Transverse colon (tissue), 4 donors: Measurements from ENCODE around the gene PILRA. TPM values are rescaled to one million over a fixed set of nuclear protein-coding genes. Genes with fewer than 3 reads are reported as not detected.
A peak's percentile ranks its signal among the peaks of the same experiment; 100 is the strongest.
"Not testable (repeated sequence)": the region's sequence is repeated elsewhere in the genome, so short reads cannot be mapped to it uniquely, and the experiment has no call there.

Experiments used
- DNase-seq: peaks from one replicate; pipeline ENCODE4 v3.0.0-alpha.2; 2019
- H3K27ac ChIP-seq, 4 donors: fragments of 200-600 bp; sonication (generic); 2 replicates each; pipeline ENCODE4 v1.5.1; 2016 to 2018; ENCODE audit warnings: inconsistent platforms in 4 of 4
- H3K27me3 ChIP-seq: fragments of 200-600 bp; sonication (generic); 2 replicates; pipeline ENCODE4 v1.5.1; 2017; ENCODE audit warnings: inconsistent platforms
- H3K36me3 ChIP-seq, 4 donors: fragments of 200-600 bp; sonication (generic); 2 replicates each; pipeline ENCODE4 v1.5.1; 2017 to 2019; ENCODE audit warnings: inconsistent platforms in 4 of 4
- H3K4me1 ChIP-seq, 4 donors: fragments of 200-600 bp; sonication (generic); 2 replicates each; pipeline ENCODE4 v1.5.1; 2017 to 2020; ENCODE audit warnings: inconsistent platforms in 4 of 4
- H3K4me3 ChIP-seq, 4 donors: fragments of 200-600 bp; sonication (generic); 1 replicate in 1 of 4; 2 replicates in 3 of 4; pipeline versions ENCODE4 v1.5.1 to v1.6.1; 2017 to 2019; ENCODE audit warnings: inconsistent platforms in 4 of 4
- H3K9me3 ChIP-seq, 2 donors: fragments of 200-600 bp; sonication (generic); 2 replicates each; pipeline ENCODE4 v1.5.1; 2017 to 2019; ENCODE audit warnings: inconsistent platforms in 2 of 2
- EP300 ChIP-seq: sonication (generic); formaldehyde crosslinking; IDR thresholded peaks from one replicate; pipeline ENCODE4 v1.6.1; 2017; ENCODE audit warnings: antibody characterized with exemption, low read depth
- POLR2A ChIP-seq: fragments of 450-650 bp; IDR thresholded peaks from one replicate; pipeline ENCODE4 v1.6.1; 2016; ENCODE audit warnings: antibody characterized with exemption, mild to moderate bottlenecking, moderate library complexity
- POLR2AphosphoS5 ChIP-seq, 3 donors: sonication (generic); formaldehyde crosslinking; IDR thresholded peaks; one replicate each; pipeline ENCODE4 v1.6.1; 2016; ENCODE audit warnings: antibody characterized with exemption in 3 of 3
- WGBS, 2 donors: methylation state at CpG; one replicate each; pipeline ENCODE4 v1.1.5; 2018; ENCODE audit warnings: low coverage in 1 of 2; 5-methylcytosine and 5-hydroxymethylcytosine counted together
- in situ Hi-C, 4 donors: fragments of 200-750 bp; cut with MboI; loops; one replicate each; pipeline versions ENCODE4 v1.15.0 to v1.15.1; 2017; ENCODE audit warnings: low sequenced_read_pairs in 3 of 4, low pct_ligation_motif_present in 1 of 4, low pct_unique_long_range_greater_than_20kb in 1 of 4
- intact Hi-C: fragments of 100-400 bp; cut with DNase I; formaldehyde crosslinking; loops from one replicate; pipeline ENCODE4 v1.15.1; 2023; ENCODE audit warnings: low total_unique reads
- total RNA-seq, 4 donors: library from RNA; depleted of rRNA; stranded (reverse); fragments of >200 nt; gene quantifications; one replicate each; pipeline ENCODE4 v1.1.0, GENCODE V29; 2016
- TF ChIP-seq, protein P1 (sequence below), 5 experiments: fragments of 200-600 bp in 3 of 5; fragments of 450-650 bp in 2 of 5; sonication (generic) in 3 of 5; IDR thresholded peaks; 1 replicate in 2 of 5; 2 replicates in 3 of 5; pipeline ENCODE4 v1.5.1; 2016 to 2017; ENCODE audit warnings: antibody characterized with exemption in 5 of 5, inconsistent platforms in 3 of 5, mild to moderate bottlenecking in 2 of 5, moderate library complexity in 1 of 5

PILRA gene
- total RNA-seq, 4 donors from 2014 or later, result 1.9 to 4.9 TPM; not detected in 2

- in situ Hi-C loops, result no loop called here
- TF ChIP-seq EP300 (no peak), POLR2AphosphoS5 (IDR thresholded peaks at IDR 0.05) (no peak), POLR2A (no peak)
- TF ChIP-seq, protein P1, sequence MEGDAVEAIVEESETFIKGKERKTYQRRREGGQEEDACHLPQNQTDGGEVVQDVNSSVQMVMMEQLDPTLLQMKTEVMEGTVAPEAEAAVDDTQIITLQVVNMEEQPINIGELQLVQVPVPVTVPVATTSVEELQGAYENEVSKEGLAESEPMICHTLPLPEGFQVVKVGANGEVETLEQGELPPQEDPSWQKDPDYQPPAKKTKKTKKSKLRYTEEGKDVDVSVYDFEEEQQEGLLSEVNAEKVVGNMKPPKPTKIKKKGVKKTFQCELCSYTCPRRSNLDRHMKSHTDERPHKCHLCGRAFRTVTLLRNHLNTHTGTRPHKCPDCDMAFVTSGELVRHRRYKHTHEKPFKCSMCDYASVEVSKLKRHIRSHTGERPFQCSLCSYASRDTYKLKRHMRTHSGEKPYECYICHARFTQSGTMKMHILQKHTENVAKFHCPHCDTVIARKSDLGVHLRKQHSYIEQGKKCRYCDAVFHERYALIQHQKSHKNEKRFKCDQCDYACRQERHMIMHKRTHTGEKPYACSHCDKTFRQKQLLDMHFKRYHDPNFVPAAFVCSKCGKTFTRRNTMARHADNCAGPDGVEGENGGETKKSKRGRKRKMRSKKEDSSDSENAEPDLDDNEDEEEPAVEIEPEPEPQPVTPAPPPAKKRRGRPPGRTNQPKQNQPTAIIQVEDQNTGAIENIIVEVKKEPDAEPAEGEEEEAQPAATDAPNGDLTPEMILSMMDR (IDR thresholded peaks at IDR 0.05), result no peak
- H3K36me3 ChIP-seq, result peaks cover 0 to 36% (median 14%) of the 10 kb centered on the region in 4 donors
- no peak overlapping the region for H3K27ac ChIP-seq
- intact Hi-C loops, result no loop called here
- no peak overlapping the region for H3K4me3 ChIP-seq
- WGBS, 2 donors, result 89% methylated on average over 6 of the region's 6 CpGs
- no peak for DNase-seq
- peaks cover 0 to 4% (median 0%) of the 10 kb centered on the region in 4 donors for H3K4me1 ChIP-seq
- no peaks in the 10 kb centered on the region for H3K9me3 ChIP-seq
- H3K27me3 ChIP-seq, result no peaks in the 10 kb centered on the region
These were observed 8.8 kb upstream of the PILRA start for GRCh38 chr7:100364480-100364879.

DNA sequence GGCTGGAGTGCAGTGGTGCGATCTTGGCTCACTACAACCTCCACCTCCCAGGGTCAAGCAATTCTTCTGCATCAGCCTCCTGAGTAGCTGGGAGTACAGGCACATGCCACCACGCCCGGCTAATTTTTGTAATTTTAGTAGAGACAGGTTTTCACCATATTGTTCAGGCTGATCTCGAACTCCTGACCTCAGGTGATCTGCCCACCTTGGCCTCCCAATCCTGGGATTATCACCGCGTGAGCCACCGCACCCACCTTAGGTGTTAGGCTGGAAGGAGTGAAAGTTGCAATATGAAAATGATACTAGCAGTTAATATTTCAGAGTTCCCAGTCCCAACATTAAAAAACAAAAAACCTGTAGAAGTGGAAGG lies 7.3 kb upstream of the PILRA start:
- in situ Hi-C loops, intact Hi-C loops, H3K27me3 ChIP-seq, H3K9me3 ChIP-seq, H3K4me3 ChIP-seq, DNase-seq, H3K4me1 ChIP-seq: not testable (repeated sequence)
- H3K27ac ChIP-seq, result peak overlapping the region; percentile 24 to 62 (median 32)
- 67 to 83% methylated on average over 3 to 7 of the region's 7 CpGs for WGBS, 2 donors
- peaks cover 0 to 22% (median 7%) of the 10 kb centered on the region in 4 donors for H3K36me3 ChIP-seq

DNA sequence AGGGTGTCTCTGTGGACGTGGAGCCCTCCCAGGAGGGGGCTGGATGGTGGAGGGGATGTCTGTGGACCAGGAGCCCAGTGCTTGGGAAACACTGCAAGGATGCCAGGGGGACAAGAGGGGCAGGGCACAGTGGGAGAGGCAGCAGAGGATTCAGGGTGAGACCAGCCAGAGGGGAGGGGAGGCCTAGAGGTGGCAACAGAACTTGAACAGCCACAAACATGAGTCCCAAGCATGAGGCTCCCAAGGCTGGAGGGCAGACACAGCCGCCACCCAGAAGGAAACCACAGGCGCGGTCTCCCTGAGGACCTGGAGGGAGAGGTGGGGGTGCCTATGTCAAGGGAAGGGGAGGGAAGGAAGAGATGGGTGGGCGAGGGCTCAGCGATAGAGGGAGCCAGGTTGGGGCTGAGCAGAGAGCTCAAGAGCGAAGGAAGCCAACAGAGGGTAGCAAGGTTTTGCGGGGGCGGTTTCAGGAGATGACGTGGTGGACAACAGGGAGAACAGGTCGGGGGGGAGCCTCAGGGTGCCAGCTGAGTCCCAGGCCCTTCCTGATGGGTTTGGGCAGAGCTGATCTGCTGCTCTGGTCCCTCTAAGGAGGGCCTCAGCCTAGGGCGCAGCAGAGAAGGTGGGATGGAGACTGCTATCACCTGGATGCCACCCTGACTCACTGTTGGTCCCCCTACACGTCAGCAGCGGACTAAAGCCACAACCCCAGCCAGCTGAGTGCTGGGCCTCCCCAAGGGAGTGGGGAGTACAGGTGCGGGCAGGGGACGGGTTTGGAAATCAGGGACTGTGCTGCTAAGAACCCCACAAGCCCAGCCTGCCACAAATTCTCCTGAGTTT lies 6.7 kb upstream of the PILRA start:
- in situ Hi-C loops, result no loop called here
- H3K36me3 ChIP-seq, result peaks cover 0 to 16% (median 4%) of the 10 kb centered on the region in 4 donors
- H3K9me3 ChIP-seq, result no peaks in the 10 kb centered on the region
- TF ChIP-seq POLR2A, result peak; percentile 21
- TF ChIP-seq EP300, result no peak
- H3K27ac ChIP-seq, result peak overlapping the region in 3 of 4 donors; percentile 24 to 62 (median 26)
- 61 to 82% methylated on average over 3 to 16 of the region's 16 CpGs for WGBS, 2 donors
- peak; percentile 41 for DNase-seq
- intact Hi-C loops, result no loop called here
- H3K4me1 ChIP-seq, result peaks cover 0 to 4% (median 0%) of the 10 kb centered on the region in 4 donors
- H3K4me3 ChIP-seq, result no peak overlapping the region
- H3K27me3 ChIP-seq, result no peaks in the 10 kb centered on the region

GRCh38 chr7:100367251-100367620 lies 6.1 kb upstream of the PILRA start:
- Histone ChIP-seq H3K4me1 (peaks cover 0 to 4% (median 0%) of the 10 kb centered on the region in 4 donors), H3K27me3 (no peaks in the 10 kb centered on the region), H3K9me3 (no peaks in the 10 kb centered on the region), H3K36me3 (peaks cover 0 to 9% (median 2%) of the 10 kb centered on the region in 4 donors), H3K4me3 (no peak overlapping the region), H3K27ac (peak overlapping the region in 2 of 4 donors; percentile 4 to 62)
- intact Hi-C loops (no loop called here), in situ Hi-C loops (no loop called here)
- no peak for DNase-seq
- no peak for TF ChIP-seq POLR2AphosphoS5 (IDR thresholded peaks at IDR 0.05)
- no peak for TF ChIP-seq POLR2A
- TF ChIP-seq EP300, result no peak
- TF ChIP-seq, protein P1 (IDR thresholded peaks at IDR 0.05), result no peak
- 93% methylated on average over 8 of the region's 8 CpGs; no CpG with 5 or more reads in 1 of the 2 donors for WGBS, 2 donors
